H1 (cell line): ENCODE measurements around the gene UBE2F. TPM values are rescaled to one million over a fixed set of nuclear protein-coding genes. Genes with fewer than 3 reads are reported as not detected.

ENCODE experiments used
- CTCF ChIA-PET: fragments of 300-600 bp; sonication (Branson Sonifier 250); formaldehyde crosslinking; loops from one replicate; lab custom pipeline; 2021; ENCODE audit not compliant: partially characterized antibody; lab: Charles Lee
- POLR2A ChIA-PET: fragments of 300-600 bp; sonication (Branson Sonifier 250); formaldehyde crosslinking; loops from one replicate; lab custom pipeline; 2021; ENCODE audit warnings: inconsistent platforms; ENCODE audit not compliant: partially characterized antibody; lab: Charles Lee
- DNase-seq, 2 experiments: peaks; one replicate each; pipeline versions ENCODE4 v3.0.0 to v3.0.0-alpha.2; 2010 to 2022; ENCODE audit warnings: low spot score in 2 of 2, low read depth in 1 of 2, mixed read lengths in 1 of 2
- FAIRE-seq: peaks from 2 replicates; lab custom pipeline; 2011; peaks lifted over from hg19 to GRCh38; lab: Jason Lieb, UNC
- H2AFZ ChIP-seq: 2 replicates; pipeline ENCODE4 v1.8.1; 2012; ENCODE audit warnings: low read length, inconsistent platforms
- H2AK5ac ChIP-seq: 2 replicates; pipeline ENCODE4 v1.6.1; 2013; ENCODE audit warnings: low read depth, low read length
- H2BK120ac ChIP-seq: replicated peaks from 2 replicates; pipeline ENCODE3; 2013; ENCODE audit warnings: low read depth, low read length, inconsistent platforms
- H2BK12ac ChIP-seq: 2 replicates; pipeline ENCODE4 v1.6.1; 2013; ENCODE audit warnings: low read depth, low read length
- H2BK15ac ChIP-seq: 2 replicates; pipeline ENCODE4 v1.6.1; 2013; ENCODE audit warnings: low read length
- H2BK20ac ChIP-seq: 2 replicates; pipeline ENCODE4 v1.6.1; 2013; ENCODE audit warnings: low read length
- H2BK5ac ChIP-seq: 2 replicates; pipeline ENCODE4 v1.6.1; 2013; ENCODE audit warnings: low read depth, low read length
- H3K14ac ChIP-seq: 2 replicates; pipeline ENCODE4 v1.6.1; 2013; ENCODE audit warnings: inconsistent platforms; ENCODE audit not compliant: insufficient read length
- H3K18ac ChIP-seq: 2 replicates; pipeline ENCODE4 v1.6.1; 2013; ENCODE audit warnings: low read length; ENCODE audit errors: extremely low read depth
- H3K23ac ChIP-seq: 2 replicates; pipeline ENCODE4 v1.6.1; 2013; ENCODE audit warnings: inconsistent platforms; ENCODE audit not compliant: insufficient read length
- H3K23me2 ChIP-seq: 2 replicates; pipeline ENCODE4 v1.6.1; 2013; ENCODE audit warnings: low read depth, low read length
- H3K27ac ChIP-seq: 2 replicates; pipeline ENCODE4 v1.6.1; 2011; ENCODE audit warnings: low read depth, low read length, inconsistent platforms
- H3K27me3 ChIP-seq, 4 experiments: replicated peaks in 1 of 4; 1 replicate in 1 of 4; 2 replicates in 3 of 4; pipeline versions ENCODE4 v1.6.1 to v1.8.1; 2011 to 2013; ENCODE audit warnings: low read length in 3 of 4, mild to moderate bottlenecking in 3 of 4, inconsistent platforms in 2 of 4, mixed read lengths in 2 of 4, moderate library complexity in 1 of 4; ENCODE audit not compliant: control insufficient read depth in 3 of 4, insufficient read depth in 3 of 4; ENCODE audit errors: extremely low read depth in 1 of 4
- H3K36me3 ChIP-seq, 4 experiments: 2 replicates each; pipeline versions ENCODE4 v1.6.1 to v1.8.1; 2011 to 2013; ENCODE audit warnings: mild to moderate bottlenecking in 4 of 4, low read length in 3 of 4, moderate library complexity in 2 of 4, control low read depth in 1 of 4, inconsistent platforms in 1 of 4; ENCODE audit not compliant: insufficient read depth in 4 of 4, control insufficient read depth in 2 of 4
- H3K4ac ChIP-seq: replicated peaks from 2 replicates; pipeline ENCODE3; 2013; ENCODE audit warnings: low read length, low read depth, mixed read lengths, inconsistent platforms; ENCODE audit not compliant: insufficient read length
- H3K4me1 ChIP-seq, 4 experiments: replicated peaks in 1 of 4; 1 replicate in 1 of 4; 2 replicates in 3 of 4; pipeline versions ENCODE4 v1.6.1 to v1.8.1; 2011 to 2013; ENCODE audit warnings: low read length in 3 of 4, inconsistent platforms in 2 of 4, mixed read lengths in 1 of 4; ENCODE audit not compliant: insufficient read depth in 4 of 4, control insufficient read depth in 3 of 4
- H3K4me2 ChIP-seq, 2 experiments: 2 replicates each; pipeline versions ENCODE4 v1.6.1 to v1.8.1; 2011 to 2013; ENCODE audit warnings: low read depth in 2 of 2, low read length in 2 of 2, control low read depth in 1 of 2, inconsistent platforms in 1 of 2, mild to moderate bottlenecking in 1 of 2; ENCODE audit not compliant: insufficient read depth in 1 of 2
- H3K4me3 ChIP-seq, 4 experiments: fragments of 200-600, 300-600 bp in 1 of 4; sonication (generic), shearing (Covaris generic), sonication (Bioruptor Twin) in 1 of 4; 2 replicates each; pipeline versions ENCODE4 v1.5.1 to v1.8.1; 2011 to 2016; ENCODE audit warnings: low read length in 4 of 4, low read depth in 3 of 4, control low read depth in 2 of 4, inconsistent platforms in 2 of 4, mild to moderate bottlenecking in 2 of 4, mixed read lengths in 1 of 4, moderate library complexity in 1 of 4; ENCODE audit not compliant: insufficient read depth in 2 of 4; ENCODE audit errors: extremely low read depth in 1 of 4
- H3K56ac ChIP-seq: replicated peaks from 2 replicates; pipeline ENCODE3; 2013; ENCODE audit warnings: low read depth, mild to moderate bottlenecking, mixed read lengths, low read length, inconsistent platforms; ENCODE audit not compliant: insufficient read length
- H3K79me1 ChIP-seq: 2 replicates; pipeline ENCODE4 v1.6.1; 2013; ENCODE audit warnings: low read depth, low read length, control low read depth
- H3K79me2 ChIP-seq, 2 experiments: 2 replicates each; pipeline versions ENCODE4 v1.6.1 to v1.8.1; 2012 to 2013; ENCODE audit warnings: low read length in 2 of 2, mild to moderate bottlenecking in 2 of 2, inconsistent platforms in 1 of 2; ENCODE audit not compliant: insufficient read depth in 2 of 2, control insufficient read depth in 1 of 2
- H3K9ac ChIP-seq, 4 experiments: replicated peaks in 1 of 4; 1 replicate in 1 of 4; 2 replicates in 3 of 4; pipeline versions ENCODE4 v1.6.1 to v1.8.1; 2011 to 2013; ENCODE audit warnings: low read depth in 3 of 4, low read length in 3 of 4, control low read depth in 2 of 4, mild to moderate bottlenecking in 2 of 4, moderate library complexity in 2 of 4, inconsistent platforms in 1 of 4; ENCODE audit errors: extremely low read depth in 1 of 4
- H3K9me3 ChIP-seq, 2 experiments: 2 replicates each; pipeline versions ENCODE4 v1.6.1 to v1.8.1; 2012 to 2013; ENCODE audit warnings: mild to moderate bottlenecking in 2 of 2, moderate library complexity in 2 of 2, control low read depth in 1 of 2, inconsistent platforms in 1 of 2, low read depth in 1 of 2, low read length in 1 of 2, mixed read lengths in 1 of 2; ENCODE audit not compliant: insufficient read depth in 2 of 2
- H4K20me1 ChIP-seq, 2 experiments: replicated peaks in 1 of 2; 2 replicates each; pipeline versions ENCODE3 to v1.8.1; 2011 to 2013; ENCODE audit warnings: inconsistent platforms in 2 of 2, low read length in 2 of 2, mild to moderate bottlenecking in 1 of 2; ENCODE audit not compliant: insufficient read depth in 2 of 2, control insufficient read depth in 1 of 2
- H4K5ac ChIP-seq: 2 replicates; pipeline ENCODE4 v1.6.1; 2013; ENCODE audit warnings: low read length, low read depth, mixed read lengths, inconsistent platforms; ENCODE audit not compliant: insufficient read length
- H4K8ac ChIP-seq: 2 replicates; pipeline ENCODE4 v1.8.0; 2013; ENCODE audit warnings: mild to moderate bottlenecking, moderate library complexity, low read length, inconsistent platforms; ENCODE audit not compliant: insufficient read depth; ENCODE audit errors: extremely low read depth
- H4K91ac ChIP-seq: replicated peaks from 2 replicates; pipeline ENCODE3; 2013; ENCODE audit warnings: low read length, mixed read lengths, inconsistent platforms; ENCODE audit not compliant: insufficient read length
- ASH2L ChIP-seq: fragments of 200-600, 300-600 bp; sonication (generic); IDR thresholded peaks from one replicate; pipeline ENCODE4 v1.7.1; 2017; ENCODE audit warnings: low read length
- ATF3 ChIP-seq: IDR thresholded peaks from 2 replicates; pipeline ENCODE4 v1.6.1; 2011; ENCODE audit warnings: low read depth, mild to moderate bottlenecking, low read length; ENCODE audit not compliant: insufficient read depth
- EGR1 ChIP-seq: IDR thresholded peaks from 2 replicates; pipeline ENCODE4 v1.6.1; 2011; ENCODE audit warnings: low read depth, low read length, borderline replicate concordance
- EZH2 ChIP-seq: fragments of 200-600 bp; sonication (generic); IDR thresholded peaks from 2 replicates; pipeline ENCODE4 v1.7.1; 2012; ENCODE audit warnings: low read depth, mild to moderate bottlenecking, moderate library complexity, low read length, inconsistent platforms; ENCODE audit not compliant: severe bottlenecking
- GABPA ChIP-seq: IDR thresholded peaks from 2 replicates; pipeline ENCODE4 v1.6.1; 2011; ENCODE audit warnings: mild to moderate bottlenecking, low read length, moderate library complexity, borderline replicate concordance; ENCODE audit not compliant: insufficient read depth
- KDM5A ChIP-seq: fragments of 200-600 bp; IDR thresholded peaks from 2 replicates; pipeline ENCODE4 v1.7.1; 2012; ENCODE audit warnings: mild to moderate bottlenecking, low read length, inconsistent platforms, mixed read lengths
- MAX ChIP-seq: IDR thresholded peaks from 2 replicates; pipeline ENCODE4 v1.6.1; 2012; ENCODE audit warnings: inconsistent platforms
- NRF1 ChIP-seq: IDR thresholded peaks from 2 replicates; pipeline ENCODE4 v1.6.1; 2011; ENCODE audit warnings: mild to moderate bottlenecking, low read depth, low read length, improper control_type of control experiment
- POU5F1 ChIP-seq: IDR thresholded peaks from 2 replicates; pipeline ENCODE4 v1.6.1; 2011; ENCODE audit warnings: low read depth, mild to moderate bottlenecking, low read length, moderate library complexity
- SAP30 ChIP-seq: fragments of 300-600 bp; sonication (generic); IDR thresholded peaks from 2 replicates; pipeline ENCODE4 v1.7.1; 2012; ENCODE audit warnings: low read length, moderate library complexity, mild to moderate bottlenecking, inconsistent platforms; ENCODE audit not compliant: insufficient read depth, insufficient replicate concordance
- SIN3A ChIP-seq, 2 experiments: IDR thresholded peaks in 1 of 2; conservative IDR thresholded peaks in 1 of 2; 2 replicates each; pipeline ENCODE4 v1.6.1; 2011 to 2012; ENCODE audit warnings: low read length in 2 of 2, improper control_type of control experiment in 1 of 2, low read depth in 1 of 2, mild to moderate bottlenecking in 1 of 2
- SP1 ChIP-seq: IDR thresholded peaks from 2 replicates; pipeline ENCODE4 v1.6.1; 2011; ENCODE audit warnings: low read depth, low read length
- TAF7 ChIP-seq: optimal IDR thresholded peaks from 2 replicates; pipeline ENCODE3; 2011; ENCODE audit warnings: low read depth, mild to moderate bottlenecking, inconsistent platforms, low read length, moderate library complexity, borderline replicate concordance
- WGBS, 2 experiments: shearing (Covaris generic) in 1 of 2; methylation state at CpG; one replicate each; pipeline versions ENCODE4 v1.1.6 to v1.1.7; 2013 to 2015; ENCODE audit warnings: low lambda C conversion rate in 2 of 2, mixed read lengths in 2 of 2, inconsistent platforms in 1 of 2, low coverage in 1 of 2, missing lambda C conversion rate in 1 of 2; ENCODE audit not compliant: insufficient replicate concordance in 2 of 2, insufficient coverage in 1 of 2, insufficient read length in 1 of 2; ENCODE audit errors: extremely low coverage in 1 of 2, missing lambda C conversion rate in 1 of 2; 5-methylcytosine and 5-hydroxymethylcytosine counted together
- polyA plus RNA-seq, 7 experiments: library from polyadenylated mRNA; depleted of rRNA in 3 of 7; stranded (reverse) in 5 of 7; unstranded in 2 of 7; fragments of >200 nt in 5 of 7; fragments of 200-250 nt in 2 of 7; gene quantifications; 1 replicate in 5 of 7; 2 replicates in 1 of 7; 4 replicates in 1 of 7; pipeline versions ENCODE4 v1.2.1 to v1.2.3, GENCODE V29; 2011 to 2013; ENCODE audit warnings: missing spikeins in 2 of 7, mixed read lengths in 2 of 7
- total RNA-seq: library from RNA; stranded (reverse); fragmentation: NEBNext Ultra II Directional; extraction: Animal tissue kit (Norgen Biotek cat#: 25700); gene quantifications from 2 replicates; pipeline ENCODE4 v1.2.1, GENCODE V29; 2021

Gene UBE2F
- total and polyA plus RNA-seq, 2 of the 8 experiments (the other 6 are each of a cell fraction or from before 2014, with no cell fraction given), result 43.3 to 59.8 TPM

- Histone ChIP-seq H3K4ac (no peak overlapping the region), H3K79me2 (no peaks in the 10 kb centered on the region)
- CTCF ChIA-PET, result interaction anchor here (1.1 to 1.3 kb wide), 2 partner anchors 75 to 370 kb away, joined by 3 read pairs; no protein-coding TSS in a partner anchor
- TF ChIP-seq SP1 (no peak), ATF3 (no peak), MAX (no peak), ASH2L (no peak), GABPA (no peak), SAP30 (no peak), POU5F1 (no peak), EZH2 (no peak), TAF7 (no peak), SIN3A (conservative IDR thresholded peaks at IDR 0.05 in 1 of 2, IDR thresholded peaks at IDR 0.05 in 1 of 2; ENCODE audit: low read depth in 1 of 2, low read length in 2 of 2) (no peak), KDM5A (no peak), NRF1 (no peak), EGR1 (no peak)
Measured at GRCh38 chr2:237997521-237997920, 30.7 kb downstream of the UBE2F start.

More at GRCh38 chr2:237997521-237997920, 30.7 kb downstream of the UBE2F start:
- no peaks in the 10 kb centered on the region; a peak in 1 of 4 replicates for H3K9me3 ChIP-seq
- no peak overlapping the region for H4K8ac ChIP-seq
- H3K36me3 ChIP-seq, result peaks cover 0 to 7% (median 5%) of the 10 kb centered on the region in 4 experiments; a peak in 5 of 8 replicates
- H3K14ac ChIP-seq, result no peak overlapping the region
- WGBS, 2 experiments, result 71% methylated on average over 4 of the region's 4 CpGs; no CpG with 5 or more reads in 1 of the 2 experiments
- no peak overlapping the region for H2BK12ac ChIP-seq
- H3K23ac ChIP-seq, result no peak overlapping the region
- no peaks in the 10 kb centered on the region for H3K4me1 ChIP-seq
- no peak overlapping the region for H3K18ac ChIP-seq
- H3K9ac ChIP-seq, result no peak overlapping the region
- H3K27ac ChIP-seq, result no peak overlapping the region
- no peak overlapping the region for H2BK120ac ChIP-seq
- H4K20me1 ChIP-seq, result peaks cover 1 to 2% of the 10 kb centered on the region in 2 experiments
- H3K27me3 ChIP-seq, result no peaks in the 10 kb centered on the region
- H3K4me2 ChIP-seq, result no peak overlapping the region
- no peak overlapping the region for H3K56ac ChIP-seq
- H3K4me3 ChIP-seq, result no peak overlapping the region
- H3K79me1 ChIP-seq, result no peaks in the 10 kb centered on the region
- H4K91ac ChIP-seq, result no peak overlapping the region
- H3K23me2 ChIP-seq, result no peaks in the 10 kb centered on the region
- no peak overlapping the region for H2BK15ac ChIP-seq
- no peak overlapping the region for H2AFZ ChIP-seq
- H2BK5ac ChIP-seq, result no peak overlapping the region
- H2BK20ac ChIP-seq, result no peak overlapping the region
- no peak overlapping the region for H2AK5ac ChIP-seq
- FAIRE-seq, result no peak
- no peak for DNase-seq
- H4K5ac ChIP-seq, result no peak overlapping the region
- POLR2A ChIA-PET, result no interaction called here
